Peyer's patch (tissue), 4 donors: ENCODE results near the gene PDE8B. TPM values are rescaled to one million over a fixed set of nuclear protein-coding genes. Genes with fewer than 3 reads are reported as not detected.

ENCODE experiments used
- DNase-seq, 3 donors: peaks; one replicate each; pipeline ENCODE4 v3.0.0-alpha.2; 2017 to 2019
- H3K27ac ChIP-seq, 4 donors: fragments of 200-600 bp; sonication (generic); one replicate each; pipeline ENCODE4 v1.5.1; 2016 to 2019
- H3K27me3 ChIP-seq, 2 donors: fragments of 200-600 bp; sonication (generic); one replicate each; pipeline ENCODE4 v1.5.1; 2019
- H3K36me3 ChIP-seq, 3 donors: fragments of 200-600 bp; sonication (generic); one replicate each; pipeline ENCODE4 v1.5.1; 2016 to 2019
- H3K4me1 ChIP-seq, 4 donors: fragments of 200-600 bp; sonication (generic); one replicate each; pipeline ENCODE4 v1.5.1; 2016 to 2019
- H3K4me3 ChIP-seq, 4 donors: fragments of 200-600 bp; sonication (generic); 1 replicate in 3 of 4; 2 replicates in 1 of 4; pipeline ENCODE4 v1.5.1; 2016 to 2019; ENCODE audit warnings: mild to moderate bottlenecking in 1 of 4
- H3K9me3 ChIP-seq, 4 donors: fragments of 200-600 bp; sonication (generic); one replicate each; pipeline ENCODE4 v1.5.1; 2016 to 2019; ENCODE audit warnings: mild to moderate bottlenecking in 1 of 4
- CTCF ChIP-seq, 6 experiments: fragments of 450-650 bp in 4 of 6; fragments of 200-600 bp in 2 of 6; sonication (generic) in 1 of 6; IDR thresholded peaks; one replicate each; pipeline ENCODE4 v1.5.1; 2017 to 2019; ENCODE audit warnings: antibody characterized with exemption in 6 of 6, mild to moderate bottlenecking in 3 of 6, moderate library complexity in 1 of 6
- POLR2A ChIP-seq, 2 donors: fragments of 450-650 bp; IDR thresholded peaks; one replicate each; pipeline ENCODE4 v1.5.1; 2017; ENCODE audit warnings: antibody characterized with exemption in 2 of 2, mild to moderate bottlenecking in 2 of 2, moderate library complexity in 2 of 2
- total RNA-seq, 4 donors: library from RNA; depleted of rRNA; stranded (reverse); fragments of >200 nt; gene quantifications; one replicate each; pipeline ENCODE4 v1.1.0, GENCODE V29; 2016

The PDE8B gene
- total RNA-seq, 4 donors from 2014 or later = 0.94 to 3.1 (median 1.9) TPM

GRCh38 chr5:77281969-77282336 is 71.5 kb downstream of the PDE8B start:
- Histone ChIP-seq H3K27ac (no peak overlapping the region), H3K36me3 (no peaks in the 10 kb centered on the region), H3K4me1 (no peaks in the 10 kb centered on the region), H3K27me3 (no peaks in the 10 kb centered on the region), H3K9me3 (no peaks in the 10 kb centered on the region), H3K4me3 (no peak overlapping the region)
- no peak for TF ChIP-seq CTCF (IDR thresholded peaks at IDR 0.05)
- DNase-seq = no peak

DNA sequence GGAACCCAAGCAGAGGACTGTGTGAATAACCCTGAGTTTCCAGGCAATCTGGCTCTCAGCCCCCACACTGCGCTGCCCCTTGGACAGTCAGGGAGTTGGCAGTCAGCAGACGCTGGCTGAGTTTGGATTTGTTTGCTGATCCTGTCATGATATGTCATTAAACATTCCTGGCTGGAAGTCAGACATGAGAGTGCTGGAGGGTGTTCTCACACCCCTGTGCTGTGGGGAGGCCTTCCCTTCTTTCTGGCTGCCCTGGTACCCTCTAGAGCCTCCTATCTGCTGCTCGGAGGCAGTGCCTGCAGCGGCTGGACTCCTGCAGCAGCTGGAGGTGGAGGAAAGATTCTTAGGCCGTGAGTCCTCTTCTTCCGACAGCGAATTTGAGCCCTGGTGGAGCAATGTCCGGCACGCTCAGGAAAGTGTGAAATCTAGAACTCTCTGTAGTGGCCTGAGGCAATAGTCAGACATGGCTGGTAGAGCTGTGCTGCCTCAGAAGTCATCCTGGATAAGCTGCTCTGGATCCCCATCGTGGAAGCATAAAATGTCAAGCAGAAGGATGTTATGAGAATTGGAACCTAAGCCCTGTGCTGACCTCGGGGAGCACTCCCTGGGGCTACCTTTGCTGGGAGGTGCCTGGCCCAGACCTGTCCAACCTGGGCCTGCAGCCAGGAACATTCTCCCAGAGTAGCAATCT is 72.0 kb downstream of the PDE8B start:
- no peak for DNase-seq
- no peaks in the 10 kb centered on the region for H3K36me3 ChIP-seq
- H3K27me3 ChIP-seq = no peaks in the 10 kb centered on the region
- TF ChIP-seq POLR2A (IDR thresholded peaks at IDR 0.05) = no peak
- TF ChIP-seq CTCF (IDR thresholded peaks at IDR 0.05) = no peak
- H3K4me3 ChIP-seq = no peak overlapping the region
- no peak overlapping the region for H3K27ac ChIP-seq
- H3K4me1 ChIP-seq = no peaks in the 10 kb centered on the region
- no peaks in the 10 kb centered on the region for H3K9me3 ChIP-seq

DNA sequence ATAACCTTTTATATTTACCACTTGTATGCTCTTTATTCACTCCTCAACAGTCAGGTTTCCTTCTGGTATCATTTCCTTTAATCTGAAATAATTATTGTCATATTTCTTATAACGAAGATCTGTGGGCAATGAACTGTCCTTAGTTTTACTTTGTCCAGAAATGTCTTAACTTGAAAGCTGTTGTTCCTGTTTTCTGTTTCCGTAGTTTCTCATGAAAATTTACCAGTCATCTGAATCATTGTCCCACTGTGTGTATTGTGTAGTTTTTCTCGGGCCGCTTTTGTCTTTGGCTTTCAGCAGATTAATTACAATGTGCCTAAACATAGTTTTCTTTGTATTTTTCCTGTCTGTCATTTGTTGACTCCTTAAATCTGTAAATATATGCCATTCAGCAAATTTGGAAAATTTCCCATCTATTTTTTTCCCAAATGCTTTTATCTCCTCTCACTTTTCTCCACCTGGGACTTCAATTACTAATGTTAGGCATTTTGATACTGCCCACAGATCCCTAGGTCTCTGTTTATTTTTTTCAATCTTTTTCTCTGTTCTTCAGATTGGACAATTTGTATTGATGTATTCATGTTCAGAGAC is 74.9 kb downstream of the PDE8B start:
- no peaks in the 10 kb centered on the region for H3K27me3 ChIP-seq
- H3K27ac ChIP-seq = no peak overlapping the region
- no peak for DNase-seq
- H3K36me3 ChIP-seq = no peaks in the 10 kb centered on the region
- H3K9me3 ChIP-seq = no peaks in the 10 kb centered on the region
- no peaks in the 10 kb centered on the region for H3K4me1 ChIP-seq
- H3K4me3 ChIP-seq = no peak overlapping the region
- TF ChIP-seq POLR2A (IDR thresholded peaks at IDR 0.05) (no peak), CTCF (IDR thresholded peaks at IDR 0.05) (no peak)

GRCh38 chr5:77292026-77292757 is 81.7 kb downstream of the PDE8B start:
- Histone ChIP-seq H3K27ac (no peak overlapping the region), H3K27me3 (no peaks in the 10 kb centered on the region), H3K36me3 (no peaks in the 10 kb centered on the region), H3K4me3 (no peak overlapping the region), H3K4me1 (no peaks in the 10 kb centered on the region), H3K9me3 (no peaks in the 10 kb centered on the region)
- DNase-seq = no peak
- TF ChIP-seq CTCF (IDR thresholded peaks at IDR 0.05) = no peak
- TF ChIP-seq POLR2A (IDR thresholded peaks at IDR 0.05) = no peak

DNA sequence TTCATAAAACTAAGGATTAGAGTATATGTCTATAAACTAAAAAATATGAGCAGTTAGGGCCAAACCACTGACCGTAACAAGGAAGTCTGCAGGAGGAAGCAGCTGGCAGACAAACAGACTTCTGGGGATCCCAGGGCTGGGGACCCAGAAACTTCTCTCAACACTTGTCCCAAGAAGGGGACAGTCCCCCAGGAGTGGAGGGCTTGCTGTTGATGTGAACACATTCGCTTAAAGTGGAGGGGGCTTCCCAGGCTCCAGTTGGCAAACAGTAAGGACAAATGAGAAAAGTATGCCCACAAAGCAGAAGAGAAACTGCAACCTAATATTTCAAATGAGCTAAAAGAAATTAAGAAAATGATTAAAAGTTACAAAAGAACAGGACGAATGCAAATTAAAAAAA is 83.7 kb downstream of the PDE8B start:
- no peak for DNase-seq
- TF ChIP-seq POLR2A (IDR thresholded peaks at IDR 0.05) (no peak), CTCF (IDR thresholded peaks at IDR 0.05) (no peak)
- no peaks in the 10 kb centered on the region for H3K27me3 ChIP-seq
- no peak overlapping the region for H3K4me3 ChIP-seq
- no peak overlapping the region for H3K27ac ChIP-seq
- H3K4me1 ChIP-seq = no peaks in the 10 kb centered on the region
- H3K36me3 ChIP-seq = no peaks in the 10 kb centered on the region
- H3K9me3 ChIP-seq = no peaks in the 10 kb centered on the region
